Inferior parietal cortex (tissue), 1 donor: Measurements from ENCODE around the gene CDC37.
"Not testable (repeated sequence)": the region's sequence is repeated elsewhere in the genome, so short reads cannot be mapped to it uniquely, and the experiment has no call there.

Experiments
- DNase-seq: peaks from one replicate; pipeline ENCODE4 v3.0.0-alpha.2; 2016; ENCODE audit errors: extremely low spot score

Gene CDC37

GRCh38 chr19:10419646-10420443 lies 16.5 kb upstream of the CDC37 start:
- DNase-seq = peak; percentile 60

DNA sequence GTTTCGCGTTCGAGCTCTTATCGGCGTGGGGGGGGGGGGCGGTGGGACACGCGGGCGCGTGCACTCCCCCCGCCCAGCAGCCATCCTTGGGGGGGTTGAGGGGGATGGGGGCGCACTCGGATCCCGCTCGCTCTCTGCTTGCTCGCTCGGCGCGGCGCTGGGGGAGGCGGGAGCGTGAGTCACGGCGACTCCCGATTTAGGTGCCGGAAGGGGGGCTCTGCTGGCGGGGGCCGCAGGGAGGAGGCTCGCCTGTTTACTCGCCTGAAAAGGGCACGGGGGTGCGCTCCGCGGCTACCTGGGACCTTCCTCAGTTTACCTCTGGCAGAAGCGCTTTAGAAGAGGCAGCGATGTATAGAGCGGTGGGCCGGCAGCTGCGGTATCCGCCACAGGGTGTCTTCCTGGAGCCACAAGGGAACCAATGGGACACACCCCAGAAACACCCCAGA lies 15.9 kb upstream of the CDC37 start:
- no peak for DNase-seq

GRCh38 chr19:10418485-10419199 lies 15.3 kb upstream of the CDC37 start:
- no peak for DNase-seq

- DNase-seq = no peak
These were observed 14.8 kb upstream of the CDC37 start for GRCh38 chr19:10418235-10418484.

DNA sequence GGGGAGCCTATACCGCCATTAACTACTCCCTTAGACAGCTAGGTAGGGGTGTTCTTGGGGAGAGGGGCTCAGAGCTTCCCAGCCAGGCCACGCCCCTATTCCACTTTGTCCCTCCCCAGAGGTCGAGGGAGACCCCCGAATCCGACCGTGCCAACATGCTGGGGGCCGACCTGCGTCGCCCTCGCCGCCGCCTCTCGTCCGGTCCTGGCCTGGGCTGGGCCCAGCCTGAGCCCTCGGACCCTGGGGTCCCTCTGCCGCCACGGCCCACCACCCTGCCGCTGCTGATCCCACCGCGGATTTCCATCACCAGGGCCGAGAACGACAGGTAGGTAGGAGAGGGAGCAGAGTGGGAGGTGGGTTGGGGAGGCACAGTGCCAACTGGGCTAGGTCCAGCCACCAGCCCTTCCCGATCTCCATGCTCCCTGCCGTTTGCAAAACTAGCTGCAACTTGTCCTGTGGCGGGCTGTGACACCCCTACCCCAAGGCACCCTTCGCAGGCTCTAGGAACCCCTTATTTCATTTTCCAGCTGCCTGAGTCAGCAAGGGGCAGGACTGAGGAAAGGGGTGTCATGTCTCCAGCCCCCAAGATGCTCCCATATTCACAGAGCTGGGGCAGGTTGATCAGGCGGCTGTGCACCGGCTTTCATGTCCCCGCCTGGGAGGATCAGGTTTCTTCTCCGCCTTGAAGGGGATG lies 14.3 kb upstream of the CDC37 start:
- no peak for DNase-seq

DNA sequence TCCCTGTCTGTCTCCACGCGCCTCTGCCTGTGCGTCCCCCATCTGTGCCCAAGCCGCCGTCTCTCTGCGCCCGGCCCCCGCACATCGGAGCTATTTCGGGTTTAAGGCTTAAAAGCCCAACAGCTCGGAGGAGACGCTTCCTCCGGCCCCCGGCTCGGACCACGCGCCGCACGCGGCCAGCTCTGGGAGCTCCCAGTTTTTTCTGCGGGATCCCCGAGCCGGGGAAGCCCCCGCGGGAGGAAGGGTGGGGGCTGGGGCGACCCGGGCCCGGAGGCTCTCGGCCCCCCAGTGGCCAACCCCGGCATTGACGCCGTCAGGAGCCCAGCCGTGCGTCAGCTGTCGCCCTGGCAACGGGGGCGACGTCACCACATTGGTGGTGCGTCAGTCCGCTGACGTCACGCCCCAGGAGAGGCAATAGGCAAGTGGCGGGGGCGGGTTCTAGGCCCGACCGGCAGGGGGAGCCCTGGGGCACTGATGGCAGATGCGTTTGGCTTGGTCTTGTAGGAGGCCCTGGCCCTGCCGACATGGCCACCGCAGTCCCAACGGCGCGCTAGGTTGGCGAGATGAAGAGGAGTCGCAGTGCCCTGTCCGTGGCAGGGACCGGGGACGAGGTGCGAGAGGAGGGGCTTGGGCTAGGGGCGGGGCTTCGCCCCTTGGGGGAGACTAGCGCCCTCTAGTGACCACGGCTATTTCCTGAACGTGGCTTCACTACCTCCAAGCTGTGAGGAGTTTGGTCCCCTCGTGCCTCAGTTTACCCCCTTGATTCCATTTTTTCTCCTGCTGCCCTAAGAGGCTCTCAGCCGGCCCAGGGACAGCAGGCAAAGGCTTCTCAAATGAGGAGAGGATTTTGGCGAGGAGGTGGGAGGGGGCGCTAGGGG lies 13.3 kb upstream of the CDC37 start:
- DNase-seq = peak; percentile 71

GRCh38 chr19:10416083-10416379 lies 12.7 kb upstream of the CDC37 start:
- DNase-seq = no peak

DNA sequence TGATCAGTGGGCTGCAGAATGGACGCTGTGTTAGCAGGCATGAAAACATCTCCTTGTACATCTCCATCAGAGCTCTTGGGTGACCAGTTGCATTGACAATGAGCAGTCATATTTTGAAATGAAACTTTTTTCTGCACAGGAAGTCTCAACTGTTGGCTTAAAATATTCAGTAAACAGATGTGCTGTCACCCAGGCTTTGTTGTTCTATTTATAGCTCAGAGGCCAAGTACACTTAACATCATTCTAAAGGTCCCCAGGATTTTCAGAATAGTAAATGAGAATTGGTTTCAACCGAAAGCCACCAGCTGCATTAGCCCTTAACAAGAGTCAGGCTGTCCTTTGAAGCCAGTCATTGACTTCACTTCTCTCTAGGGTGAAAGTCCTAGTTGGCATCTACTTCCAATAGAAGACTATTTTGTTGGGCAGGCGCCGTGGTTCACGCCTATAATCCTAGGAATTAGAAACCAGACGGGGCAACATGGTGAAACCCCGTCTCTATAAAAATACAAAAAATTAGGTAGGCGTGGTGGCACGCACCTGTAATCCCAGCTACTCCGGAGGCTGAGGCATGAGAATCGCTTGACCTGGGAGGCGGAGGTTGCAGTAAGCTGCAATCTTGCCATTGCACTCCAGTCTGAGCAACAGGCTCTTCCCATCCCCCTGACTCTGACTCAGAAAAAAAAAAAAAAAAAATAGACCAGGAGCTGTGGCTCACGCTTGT lies 9.1 kb upstream of the CDC37 start:
- no peak for DNase-seq

DNA sequence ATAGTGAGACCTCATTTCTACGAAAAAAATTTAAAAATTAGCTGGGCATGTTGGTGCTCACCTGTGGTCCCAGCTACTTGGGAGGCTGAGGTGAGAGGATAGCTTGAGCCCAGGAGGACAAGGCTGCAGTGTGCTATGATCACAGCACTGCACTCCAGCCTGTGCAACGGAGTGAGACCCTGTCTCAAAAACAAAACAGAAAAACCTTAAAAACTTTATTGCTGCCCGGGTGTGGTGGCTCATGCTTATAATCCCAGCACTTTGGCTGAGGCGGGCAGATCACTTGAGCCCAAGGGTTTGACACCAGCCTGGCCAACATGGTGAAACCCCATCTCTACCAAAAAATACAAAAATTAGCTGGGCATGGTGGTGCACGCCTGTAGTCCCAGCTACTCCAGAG lies 7.9 kb upstream of the CDC37 start:
- DNase-seq = not testable (repeated sequence)

DNA sequence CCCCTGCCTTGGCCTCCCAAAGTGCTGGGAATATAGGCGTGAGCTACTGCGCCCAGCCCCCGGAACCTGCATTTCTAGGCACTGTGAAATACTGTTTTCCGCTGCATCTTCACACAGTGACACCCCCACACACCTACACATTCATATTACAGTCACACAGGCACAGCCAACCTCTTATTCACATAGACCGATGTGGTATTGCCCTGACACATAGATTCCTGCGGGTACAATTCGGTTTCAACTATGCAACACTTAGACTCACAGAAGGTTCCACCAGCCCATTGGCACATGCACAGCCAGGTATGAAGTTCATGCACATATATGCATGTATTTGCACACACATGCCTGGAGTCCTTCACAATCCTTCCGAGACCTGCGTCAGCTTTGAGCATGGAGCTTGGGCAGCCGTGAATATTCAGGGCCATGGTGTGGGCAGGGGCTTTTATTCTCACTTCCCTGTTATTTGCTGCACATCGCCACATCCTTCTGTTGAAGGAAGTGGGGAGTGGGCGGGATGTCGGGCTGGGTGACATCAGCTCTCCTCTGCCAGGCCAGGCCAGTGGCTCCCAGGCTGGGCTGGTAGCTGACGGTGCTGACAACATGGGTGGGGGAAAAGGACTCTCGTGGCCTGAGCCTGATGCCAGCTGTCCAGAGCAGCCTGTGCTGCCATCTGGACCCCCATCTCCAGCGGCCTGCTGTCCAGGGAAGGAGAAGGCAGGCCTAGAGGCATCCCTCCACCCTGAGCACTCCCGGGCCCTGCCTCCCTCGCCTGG lies 5.4 kb upstream of the CDC37 start:
- DNase-seq = no peak

DNA sequence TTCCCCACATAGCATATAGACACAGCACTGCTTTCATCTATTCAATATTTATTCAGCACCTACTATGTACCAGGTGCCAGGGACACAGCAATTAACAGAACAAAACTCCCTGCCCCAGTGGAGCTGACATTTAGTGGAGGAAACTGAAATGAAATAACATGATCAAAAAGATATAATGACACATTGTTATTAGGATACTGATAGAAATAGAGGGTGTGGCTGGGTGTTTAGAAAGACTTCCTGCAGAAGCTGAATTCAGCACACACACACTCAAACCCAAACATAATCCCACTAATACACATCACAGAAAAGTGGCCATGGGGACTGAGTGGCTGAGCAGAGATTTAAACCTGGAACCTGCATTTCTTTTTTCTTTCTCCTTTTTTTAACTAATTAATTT lies 3.8 kb upstream of the CDC37 start:
- DNase-seq = no peak

DNA sequence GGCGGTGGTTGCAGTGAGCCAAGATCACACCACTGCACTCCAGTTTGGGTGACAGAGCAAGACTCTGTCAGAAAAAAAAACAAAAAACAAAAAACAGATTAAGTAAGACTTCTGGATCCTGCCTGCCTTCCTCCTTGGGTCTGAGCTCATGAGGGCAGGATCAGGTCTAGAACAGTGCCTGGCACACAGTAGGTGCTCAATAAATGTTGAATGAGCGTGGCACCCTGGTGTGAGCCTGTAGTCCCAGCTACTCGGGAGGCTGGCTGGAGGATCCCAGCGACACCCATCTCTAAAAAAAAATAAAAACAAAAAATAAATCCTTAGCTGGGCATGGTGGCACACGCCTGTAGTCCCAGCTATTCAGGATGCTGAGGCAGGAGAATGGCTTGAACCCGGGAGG lies 2.8 kb upstream of the CDC37 start:
- DNase-seq = no peak

- no peak for DNase-seq
These were observed 1.8 kb upstream of the CDC37 start for GRCh38 chr19:10404888-10405820.

- DNase-seq = no peak
These were observed 802 bp downstream of the CDC37 start for GRCh38 chr19:10402441-10403038.

DNA sequence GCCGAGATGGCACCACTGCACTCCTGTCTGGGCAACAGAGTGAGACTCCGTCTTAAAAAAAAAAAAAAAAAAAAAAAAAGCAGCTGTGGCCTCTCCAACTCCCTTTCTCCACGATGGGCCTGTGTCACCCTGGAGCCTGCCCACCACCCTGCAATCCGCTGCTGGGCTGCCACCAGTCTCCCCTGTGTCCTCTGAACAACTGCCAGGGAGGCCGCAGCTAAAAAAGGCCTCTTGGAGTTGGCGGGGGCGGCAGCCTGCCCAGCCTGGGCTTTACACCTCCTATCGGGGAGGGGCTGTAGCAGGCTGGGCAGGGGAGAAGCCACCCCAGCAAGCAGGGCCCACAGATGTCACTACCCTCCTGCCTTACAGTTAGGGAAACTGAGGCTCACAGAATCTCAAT lies 3.5 kb downstream of the CDC37 start:
- no peak for DNase-seq

GRCh38 chr19:10399340-10399739 lies 4.0 kb downstream of the CDC37 start:
- not testable (repeated sequence) for DNase-seq

DNA sequence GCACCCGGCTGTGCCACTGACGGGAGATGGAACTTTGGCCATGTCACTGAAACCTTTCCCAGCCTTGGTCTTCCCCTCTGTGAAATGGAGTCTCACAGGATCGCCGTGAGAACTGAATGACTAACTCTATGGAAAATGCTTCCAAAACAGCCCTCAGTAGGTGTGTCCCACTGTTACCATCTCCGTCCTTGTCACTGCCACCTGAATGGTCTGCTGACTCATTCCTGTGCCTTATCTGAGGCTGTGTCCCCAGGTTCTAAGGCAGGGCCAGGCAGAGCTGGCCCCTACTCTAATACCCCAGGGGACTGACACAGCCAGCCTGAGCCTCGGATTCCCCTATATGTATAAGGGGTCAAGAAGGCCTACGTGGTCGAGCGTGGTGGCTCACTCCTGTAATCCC lies 4.5 kb downstream of the CDC37 start:
- no peak for DNase-seq

- no peak for DNase-seq
These were observed 7.4 kb downstream of the CDC37 start for GRCh38 chr19:10395917-10396316.

GRCh38 chr19:10395436-10395835 lies 7.9 kb downstream of the CDC37 start:
- no peak for DNase-seq
